22Rv1 (cell line): ENCODE data around the gene TP53BP2.

Source experiments
- ZFX ChIP-seq: fragments of 450-650 bp; IDR thresholded peaks from 2 replicates; pipeline ENCODE4 v1.6.1; 2017; ENCODE audit warnings: antibody characterized with exemption, borderline replicate concordance
- TF ChIP-seq, protein P1 (sequence below): fragments of 450-650 bp; IDR thresholded peaks from 2 replicates; pipeline ENCODE4 v1.5.1; 2017; ENCODE audit warnings: mild to moderate bottlenecking

DNA sequence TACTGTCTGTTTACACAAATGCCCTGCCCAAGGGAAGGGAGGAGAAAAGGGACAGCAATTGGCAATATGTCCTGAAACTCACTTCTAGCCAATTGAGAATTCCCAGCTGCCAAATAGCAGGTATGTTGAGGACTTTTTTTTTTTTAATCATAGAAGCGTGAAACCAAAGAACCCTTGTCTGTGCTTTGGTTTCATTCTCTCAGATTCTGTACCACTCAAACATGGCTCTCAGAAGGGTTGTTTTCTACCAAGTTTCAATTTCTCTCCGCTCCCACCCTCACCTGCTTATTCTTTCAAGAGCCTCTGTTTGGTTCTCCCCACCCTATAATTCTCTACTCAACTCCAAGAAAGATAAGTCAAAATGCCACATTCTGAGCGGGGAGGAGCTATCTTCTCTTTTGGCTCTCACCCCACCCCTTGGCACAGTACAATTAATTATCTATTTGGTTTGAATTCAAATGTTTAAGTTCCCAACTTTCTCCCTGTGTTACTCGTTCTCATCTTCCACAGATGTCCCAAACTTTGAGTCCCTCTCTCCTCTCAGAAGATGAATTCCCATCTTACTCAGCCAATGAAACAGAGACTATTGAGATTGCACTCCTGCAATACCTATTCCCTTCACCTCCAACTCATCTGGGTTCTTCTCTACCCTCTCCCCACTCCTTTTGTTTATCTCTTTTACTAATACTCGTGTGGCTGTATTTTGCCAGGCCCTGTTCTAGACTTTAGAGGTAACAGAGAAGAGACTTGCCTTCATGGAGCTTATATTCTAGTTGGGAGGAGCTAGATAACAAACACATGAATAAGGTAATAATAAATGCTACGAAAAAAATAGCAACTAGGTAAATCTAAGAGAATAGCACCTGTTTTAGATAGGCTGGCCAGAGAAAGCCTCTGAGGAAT is 3.9 kb upstream of the TP53BP2 start:
- TF ChIP-seq, protein P1, sequence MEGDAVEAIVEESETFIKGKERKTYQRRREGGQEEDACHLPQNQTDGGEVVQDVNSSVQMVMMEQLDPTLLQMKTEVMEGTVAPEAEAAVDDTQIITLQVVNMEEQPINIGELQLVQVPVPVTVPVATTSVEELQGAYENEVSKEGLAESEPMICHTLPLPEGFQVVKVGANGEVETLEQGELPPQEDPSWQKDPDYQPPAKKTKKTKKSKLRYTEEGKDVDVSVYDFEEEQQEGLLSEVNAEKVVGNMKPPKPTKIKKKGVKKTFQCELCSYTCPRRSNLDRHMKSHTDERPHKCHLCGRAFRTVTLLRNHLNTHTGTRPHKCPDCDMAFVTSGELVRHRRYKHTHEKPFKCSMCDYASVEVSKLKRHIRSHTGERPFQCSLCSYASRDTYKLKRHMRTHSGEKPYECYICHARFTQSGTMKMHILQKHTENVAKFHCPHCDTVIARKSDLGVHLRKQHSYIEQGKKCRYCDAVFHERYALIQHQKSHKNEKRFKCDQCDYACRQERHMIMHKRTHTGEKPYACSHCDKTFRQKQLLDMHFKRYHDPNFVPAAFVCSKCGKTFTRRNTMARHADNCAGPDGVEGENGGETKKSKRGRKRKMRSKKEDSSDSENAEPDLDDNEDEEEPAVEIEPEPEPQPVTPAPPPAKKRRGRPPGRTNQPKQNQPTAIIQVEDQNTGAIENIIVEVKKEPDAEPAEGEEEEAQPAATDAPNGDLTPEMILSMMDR: no peak
- no peak for TF ChIP-seq ZFX
